K562 (cell line): ENCODE measurements around the gene RABGAP1. TPM values are rescaled to one million over a fixed set of nuclear protein-coding genes. Genes with fewer than 3 reads are reported as not detected.

Source experiments
- CBX1 ChIP-seq: sonication (generic); IDR thresholded peaks from 2 replicates; pipeline ENCODE4 v1.6.1; 2016; ENCODE audit warnings: antibody characterized with exemption, low read depth, mild to moderate bottlenecking
- CHD2 ChIP-seq: IDR thresholded peaks from 2 replicates; pipeline ENCODE4 v1.6.1; 2011; ENCODE audit warnings: low read depth, low read length
- CXXC5 ChIP-seq: fragments of 250-450 bp; sonication (Bioruptor Pico); IDR thresholded peaks from 2 replicates; pipeline ENCODE4 v1.8.0; 2022; ENCODE audit warnings: inconsistent platforms, mild to moderate bottlenecking, moderate library complexity
- RBM25 ChIP-seq: fragments of 200-400 bp; formaldehyde crosslinking; IDR thresholded peaks from 2 replicates; pipeline ENCODE4 v1.6.1; 2018; ENCODE audit warnings: low read length, low read depth, moderate library complexity; ENCODE audit not compliant: severe bottlenecking
- SAFB ChIP-seq: fragments of 200-400 bp; formaldehyde crosslinking; IDR thresholded peaks from 2 replicates; pipeline ENCODE4 v1.6.1; 2017; ENCODE audit warnings: low read depth, low read length, borderline replicate concordance
- SIN3B ChIP-seq: fragments of 450-650 bp; IDR thresholded peaks from 2 replicates; pipeline ENCODE4 v1.6.1; 2017; ENCODE audit warnings: low read depth, mild to moderate bottlenecking, moderate library complexity
- SRSF1 ChIP-seq: fragments of 200-400 bp; formaldehyde crosslinking; IDR thresholded peaks from 2 replicates; pipeline ENCODE4 v1.6.1; 2017; ENCODE audit warnings: mild to moderate bottlenecking, low read depth, low read length, moderate library complexity
- ZBTB40 ChIP-seq, 2 experiments: fragments of 450-650 bp in 1 of 2; sonication (generic) in 1 of 2; formaldehyde crosslinking in 1 of 2; IDR thresholded peaks; 2 replicates each; pipeline versions ENCODE4 v1.7.1 to v1.9.0; 2016 to 2022; ENCODE audit warnings: inconsistent platforms in 1 of 2, mild to moderate bottlenecking in 1 of 2, missing genetic modification reagents in 1 of 2
- ZNF24 ChIP-seq: fragments of 450-650 bp; IDR thresholded peaks from 2 replicates; pipeline ENCODE4 v1.6.1; 2016
- ZNF263 ChIP-seq: sonication (generic); formaldehyde crosslinking; IDR thresholded peaks from 2 replicates; pipeline ENCODE4 v1.8.0; 2022; ENCODE audit warnings: mild to moderate bottlenecking, missing genetic modification reagents, borderline replicate concordance
- ZNF431 ChIP-seq: sonication (generic); formaldehyde crosslinking; IDR thresholded peaks from 2 replicates; pipeline ENCODE4 v1.8.0; 2022; ENCODE audit warnings: mild to moderate bottlenecking, missing genetic modification reagents
- ZNF551 ChIP-seq: fragments of 250-450 bp; sonication (Bioruptor Pico); IDR thresholded peaks from 2 replicates; pipeline ENCODE4 v1.5.0; 2021; ENCODE audit warnings: mild to moderate bottlenecking, moderate library complexity
- ZNF696 ChIP-seq: fragments of 250-450 bp; sonication (Bioruptor Pico); conservative IDR thresholded peaks from 2 replicates; pipeline ENCODE4 v1.4.0; 2020; ENCODE audit warnings: mild to moderate bottlenecking, moderate library complexity
- ZNF740 ChIP-seq, 3 experiments: fragments of 200-800 bp in 1 of 3; sonication (Bioruptor generic) in 1 of 3; sonication (generic) in 1 of 3; formaldehyde crosslinking in 1 of 3; IDR thresholded peaks; 2 replicates each; pipeline versions ENCODE4 v1.6.1 to v1.8.0; 2016 to 2022; ENCODE audit warnings: mild to moderate bottlenecking in 2 of 3, missing compliant biosample characterization in 2 of 3, missing genetic modification characterization in 2 of 3, missing genetic modification reagents in 1 of 3
- polyA plus RNA-seq, 8 experiments: library from polyadenylated mRNA; depleted of rRNA in 4 of 8; stranded (reverse) in 5 of 8; unstranded in 3 of 8; fragments of >200 nt; fragmentation: Nextera tagmentation in 2 of 8; fragmentation: Illumina TruSeq in 1 of 8; extraction: Ambion mirVana in 2 of 8; extraction: Trizol in 1 of 8; gene quantifications; 2 replicates each; pipeline versions ENCODE4 v1.2.1 to v1.2.3, GENCODE V29; 2011 to 2014; ENCODE audit warnings: inconsistent platforms in 1 of 8, missing spikeins in 1 of 8
- total RNA-seq, 7 experiments: library from RNA; depleted of rRNA in 6 of 7; stranded (reverse); fragments of >200 nt in 6 of 7; fragmentation: Illumina TruSeq in 2 of 7; extraction: Trizol in 2 of 7; gene quantifications; 2 replicates each; pipeline versions ENCODE4 v1.2.1 to v1.2.3, GENCODE V29; 2011 to 2021; ENCODE audit warnings: low replicate concordance in 1 of 7
- TF ChIP-seq, protein P1 (sequence below), 2 experiments: fragments of 450-650 bp; IDR thresholded peaks; 2 replicates each; pipeline ENCODE4 v1.6.1; 2016

The RABGAP1 gene
- total and polyA plus RNA-seq, 9 of the 15 experiments (the other 6 are each of a cell fraction or from before 2014, with no cell fraction given) = 1.5 to 22.7 (median 13.1) TPM

DNA sequence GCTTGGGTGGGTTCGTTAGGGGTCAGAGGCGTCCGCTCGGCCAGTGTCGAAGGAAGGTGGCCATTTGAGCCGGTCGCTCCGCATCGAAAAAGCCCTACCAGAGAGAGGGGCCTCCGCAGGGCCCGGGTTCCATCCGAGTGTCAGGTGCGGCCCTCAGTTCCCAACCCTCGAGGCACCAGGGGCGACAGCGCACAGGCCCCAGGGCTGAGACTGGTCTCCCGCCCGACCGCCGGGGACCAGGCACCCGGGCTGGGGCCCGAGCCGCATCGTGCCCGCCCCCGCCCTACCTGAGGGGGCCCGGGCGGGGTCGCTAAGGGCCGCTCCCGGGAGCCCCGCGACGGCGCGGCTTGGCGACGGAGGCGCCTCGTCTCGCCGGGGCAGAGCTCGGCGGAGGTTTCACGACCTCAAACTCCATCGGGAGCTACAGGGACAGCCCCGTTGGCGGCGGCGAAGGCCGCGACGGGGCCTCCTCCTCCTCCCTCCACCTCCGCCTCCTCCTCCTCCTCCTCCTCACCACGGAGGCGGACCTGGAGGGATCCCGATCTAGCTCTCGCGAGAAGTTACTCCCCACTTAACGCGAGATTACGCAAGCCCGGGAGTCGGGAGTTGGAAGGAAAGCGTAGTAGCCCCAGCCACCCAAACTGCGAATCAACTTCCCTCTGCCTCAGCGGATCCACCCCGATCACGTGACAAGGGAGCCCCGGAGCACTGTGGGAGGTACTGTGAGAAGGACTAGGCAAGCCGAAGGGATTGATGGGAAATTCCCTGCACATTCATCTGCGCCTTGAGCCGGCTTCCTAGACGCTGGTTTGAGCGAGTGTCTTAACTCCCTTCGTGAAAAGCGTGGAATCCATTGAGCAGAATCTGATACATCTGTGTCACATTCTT lies 35.8 kb upstream of the RABGAP1 start, which contains the start of gene RC3H2 (continued):
- peak; percentile 79 for TF ChIP-seq RBM25
- TF ChIP-seq ZNF263 (CRISPR knock-in tag) = peak; percentile 100
- peak; percentile 98 for TF ChIP-seq CHD2
- no peak for TF ChIP-seq SAFB
- TF ChIP-seq ZNF740 (CRISPR knock-in tag; IDR thresholded peaks at IDR 0.05) = no peak
- no peak for TF ChIP-seq ZNF740 (tag; IDR thresholded peaks at IDR 0.05)
- peak; percentile 12; the same call in 1 of the 2 replicates for TF ChIP-seq ZNF431 (CRISPR knock-in tag)
- TF ChIP-seq ZNF551 (CRISPR knock-in tag) = no peak
- peak; percentile 77 for TF ChIP-seq ZBTB40 (IDR thresholded peaks at IDR 0.05)
- TF ChIP-seq ZBTB40 (CRISPR knock-in tag; IDR thresholded peaks at IDR 0.05) = no peak
- TF ChIP-seq ZNF24 = no peak
- peak; percentile 76 for TF ChIP-seq CXXC5
- TF ChIP-seq SRSF1 = no peak
- TF ChIP-seq SIN3B = 0 out of 2 replicates have a peak, but pooled peaks have one; percentile 24
- TF ChIP-seq CBX1 = peak; percentile 77; the same call in 1 of the 2 replicates
- TF ChIP-seq, protein P1, sequence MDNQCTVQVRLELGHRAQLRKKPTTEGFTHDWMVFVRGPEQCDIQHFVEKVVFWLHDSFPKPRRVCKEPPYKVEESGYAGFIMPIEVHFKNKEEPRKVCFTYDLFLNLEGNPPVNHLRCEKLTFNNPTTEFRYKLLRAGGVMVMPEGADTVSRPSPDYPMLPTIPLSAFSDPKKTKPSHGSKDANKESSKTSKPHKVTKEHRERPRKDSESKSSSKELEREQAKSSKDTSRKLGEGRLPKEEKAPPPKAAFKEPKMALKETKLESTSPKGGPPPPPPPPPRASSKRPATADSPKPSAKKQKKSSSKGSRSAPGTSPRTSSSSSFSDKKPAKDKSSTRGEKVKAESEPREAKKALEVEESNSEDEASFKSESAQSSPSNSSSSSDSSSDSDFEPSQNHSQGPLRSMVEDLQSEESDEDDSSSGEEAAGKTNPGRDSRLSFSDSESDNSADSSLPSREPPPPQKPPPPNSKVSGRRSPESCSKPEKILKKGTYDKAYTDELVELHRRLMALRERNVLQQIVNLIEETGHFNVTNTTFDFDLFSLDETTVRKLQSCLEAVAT (IDR thresholded peaks at IDR 0.05) = no peak
- TF ChIP-seq ZNF696 (CRISPR knock-in tag) = no peak
